Kidney epithelial cell (primary cell): Measurements from ENCODE around the gene KIRREL1. TPM values are rescaled to one million over a fixed set of nuclear protein-coding genes. Genes with fewer than 3 reads are reported as not detected.

Experiments used
- DNase-seq: peaks from one replicate; pipeline ENCODE4 v3.0.0-alpha.2; 2010; ENCODE audit warnings: low read depth
- H3K27me3 ChIP-seq: 2 replicates; pipeline ENCODE4 v1.6.0; 2011; ENCODE audit warnings: low read length; ENCODE audit not compliant: control insufficient read depth, insufficient read depth
- H3K36me3 ChIP-seq: 2 replicates; pipeline ENCODE4 v1.5.1; 2011; ENCODE audit warnings: low read length; ENCODE audit not compliant: control insufficient read depth, insufficient read depth
- H3K4me3 ChIP-seq: 2 replicates; pipeline ENCODE4 v1.5.1; 2011; ENCODE audit warnings: low read depth, mild to moderate bottlenecking, control low read depth, low read length
- CTCF ChIP-seq: IDR thresholded peaks from 2 replicates; pipeline ENCODE4 v1.5.1; 2011; ENCODE audit warnings: mild to moderate bottlenecking, moderate library complexity, low read length, control low read depth, inconsistent platforms; ENCODE audit not compliant: insufficient read depth, poor library complexity, severe bottlenecking
- total RNA-seq: library from RNA; depleted of rRNA; stranded (reverse); fragments of >200 nt; gene quantifications from 2 replicates; pipeline ENCODE4 v1.2.3, GENCODE V29; 2015

KIRREL1 gene
- total RNA-seq, 1 donor from 2014 or later, result 119 TPM

- no peaks in the 10 kb centered on the region for H3K36me3 ChIP-seq
- H3K27me3 ChIP-seq, result peaks cover 3% of the 10 kb centered on the region
- no peak for TF ChIP-seq CTCF
- H3K4me3 ChIP-seq, result no peak overlapping the region
- DNase-seq, result no peak
These were observed 32.7 kb upstream of the KIRREL1 start for GRCh38 chr1:157960773-157961172.

- no peak for DNase-seq
- no peaks in the 10 kb centered on the region for H3K36me3 ChIP-seq
- no peak overlapping the region for H3K4me3 ChIP-seq
- TF ChIP-seq CTCF, result no peak
- no peaks in the 10 kb centered on the region for H3K27me3 ChIP-seq
These were observed 31.4 kb upstream of the KIRREL1 start for GRCh38 chr1:157961805-157962762.

GRCh38 chr1:157963713-157964112, 29.7 kb upstream of the KIRREL1 start:
- Histone ChIP-seq H3K27me3 (no peaks in the 10 kb centered on the region), H3K36me3 (no peaks in the 10 kb centered on the region), H3K4me3 (no peak overlapping the region)
- TF ChIP-seq CTCF, result peak; percentile 91
- no peak for DNase-seq

GRCh38 chr1:157965584-157965983, 27.9 kb upstream of the KIRREL1 start:
- Histone ChIP-seq H3K27me3 (no peaks in the 10 kb centered on the region), H3K36me3 (no peaks in the 10 kb centered on the region), H3K4me3 (no peak overlapping the region)
- TF ChIP-seq CTCF, result no peak
- DNase-seq, result no peak

GRCh38 chr1:157966031-157966537, 27.4 kb upstream of the KIRREL1 start:
- no peaks in the 10 kb centered on the region for H3K27me3 ChIP-seq
- H3K36me3 ChIP-seq, result no peaks in the 10 kb centered on the region
- no peak for TF ChIP-seq CTCF
- no peak overlapping the region for H3K4me3 ChIP-seq
- peak; percentile 98 for DNase-seq
